ENCODE measurements around the gene PEMT.

Gene PEMT

DNA sequence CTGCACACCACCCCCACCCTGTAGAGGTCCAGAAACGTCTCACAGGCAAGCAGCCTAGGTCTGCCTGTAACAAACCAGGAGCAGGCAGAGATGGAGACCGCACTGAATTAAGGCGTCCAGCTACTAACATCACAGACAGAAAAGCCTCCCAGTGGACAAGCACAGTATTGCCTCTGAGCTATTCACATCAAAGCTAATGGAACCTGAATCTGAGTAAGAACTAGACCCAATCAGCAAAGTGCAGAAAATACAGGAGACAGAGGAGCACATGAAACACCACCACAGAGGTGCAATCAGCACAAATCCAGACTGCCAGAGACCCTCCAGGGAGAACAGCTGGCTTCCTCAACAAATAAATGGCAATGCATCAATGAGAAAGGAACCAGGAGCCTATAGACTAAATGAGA is 22.2 kb upstream of the PEMT start:
- peak; percentile 66 for DNase-seq

DNA sequence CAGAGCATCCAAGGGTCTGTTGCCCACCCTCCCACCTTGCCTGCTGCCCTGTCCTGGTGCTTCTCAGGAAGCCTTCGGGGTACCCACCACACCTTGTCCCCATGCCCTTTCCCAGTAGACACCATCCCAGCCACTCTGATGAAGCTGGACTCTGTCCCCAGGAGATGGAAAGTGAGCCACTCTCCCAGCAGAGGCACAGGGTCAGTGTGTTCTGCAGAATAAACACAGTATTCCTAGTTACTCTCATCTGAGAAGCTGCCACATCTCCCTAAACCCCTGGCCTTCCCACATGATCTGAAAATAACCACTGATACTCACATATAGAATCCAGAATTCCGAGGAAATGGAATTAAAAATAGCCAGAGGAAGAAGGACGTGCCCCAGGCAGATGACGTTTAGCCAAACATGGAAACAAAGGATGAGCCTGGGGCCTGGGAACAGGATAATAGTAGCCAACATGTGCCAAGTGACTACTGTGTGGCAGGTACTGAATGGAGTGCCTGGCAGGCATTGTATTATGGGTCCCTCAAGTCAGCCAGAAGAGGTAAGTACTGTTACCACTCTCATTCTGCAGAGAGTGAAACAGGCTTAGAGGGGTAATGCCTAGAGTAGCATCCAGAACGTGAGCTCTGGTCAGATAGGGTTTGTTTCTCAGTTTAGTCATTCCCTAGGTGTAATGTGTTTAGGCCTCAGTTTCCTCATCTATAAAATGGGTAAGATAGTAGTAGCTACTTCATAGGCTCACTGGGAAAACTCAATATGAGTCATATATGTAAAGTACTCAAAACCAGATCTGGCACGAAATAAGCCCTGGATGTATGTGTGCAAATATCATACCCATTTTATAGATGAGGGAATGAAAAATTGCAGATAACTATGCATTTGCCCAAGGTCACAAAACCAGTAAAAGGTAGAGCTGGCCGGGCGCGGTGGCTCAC is 20.8 kb upstream of the PEMT start:
- H3F3A ChIP-seq (ENCODE audit: insufficient read depth, low read length): no peaks in the 10 kb centered on the region

More for the DNA sequence above, 22.2 kb upstream of the PEMT start:
- Histone ChIP-seq H4K20me1 (ENCODE audit: insufficient read depth, low read length) (no peaks in the 10 kb centered on the region), H3K4me2 (ENCODE audit: low read depth, low read length) (no peak overlapping the region), H3K4me3 (ENCODE audit: low read length) (no peak overlapping the region), H3K9ac (ENCODE audit: low read length) (no peak overlapping the region), H3K9me3 (replicated peaks; ENCODE audit: insufficient read depth, low read length) (no peaks in the 10 kb centered on the region), H3K27me3 (replicated peaks; ENCODE audit: insufficient read depth, low read length) (no peaks in the 10 kb centered on the region), H3K36me3 (replicated peaks; ENCODE audit: insufficient read depth, low read length) (no peaks in the 10 kb centered on the region), H2AFZ (ENCODE audit: low read length) (peak overlapping the region; percentile 35; the same call in 1 of the 2 replicates), H3F3A (ENCODE audit: insufficient read depth, low read length) (no peaks in the 10 kb centered on the region), H3K4me1 (ENCODE audit: low read length) (no peaks in the 10 kb centered on the region), H3K79me2 (ENCODE audit: low read length) (no peaks in the 10 kb centered on the region), H3K9me2 (replicated peaks; ENCODE audit: insufficient read depth, low read length) (no peaks in the 10 kb centered on the region), H3K27ac (ENCODE audit: low read length) (no peak overlapping the region)
- TF ChIP-seq, protein P1, sequence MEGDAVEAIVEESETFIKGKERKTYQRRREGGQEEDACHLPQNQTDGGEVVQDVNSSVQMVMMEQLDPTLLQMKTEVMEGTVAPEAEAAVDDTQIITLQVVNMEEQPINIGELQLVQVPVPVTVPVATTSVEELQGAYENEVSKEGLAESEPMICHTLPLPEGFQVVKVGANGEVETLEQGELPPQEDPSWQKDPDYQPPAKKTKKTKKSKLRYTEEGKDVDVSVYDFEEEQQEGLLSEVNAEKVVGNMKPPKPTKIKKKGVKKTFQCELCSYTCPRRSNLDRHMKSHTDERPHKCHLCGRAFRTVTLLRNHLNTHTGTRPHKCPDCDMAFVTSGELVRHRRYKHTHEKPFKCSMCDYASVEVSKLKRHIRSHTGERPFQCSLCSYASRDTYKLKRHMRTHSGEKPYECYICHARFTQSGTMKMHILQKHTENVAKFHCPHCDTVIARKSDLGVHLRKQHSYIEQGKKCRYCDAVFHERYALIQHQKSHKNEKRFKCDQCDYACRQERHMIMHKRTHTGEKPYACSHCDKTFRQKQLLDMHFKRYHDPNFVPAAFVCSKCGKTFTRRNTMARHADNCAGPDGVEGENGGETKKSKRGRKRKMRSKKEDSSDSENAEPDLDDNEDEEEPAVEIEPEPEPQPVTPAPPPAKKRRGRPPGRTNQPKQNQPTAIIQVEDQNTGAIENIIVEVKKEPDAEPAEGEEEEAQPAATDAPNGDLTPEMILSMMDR (IDR thresholded peaks at IDR 0.05; ENCODE audit: low read length): peak; percentile 75
- TF ChIP-seq EZH2phosphoT487 (IDR thresholded peaks at IDR 0.05; ENCODE audit: low read length): no peak

DNA sequence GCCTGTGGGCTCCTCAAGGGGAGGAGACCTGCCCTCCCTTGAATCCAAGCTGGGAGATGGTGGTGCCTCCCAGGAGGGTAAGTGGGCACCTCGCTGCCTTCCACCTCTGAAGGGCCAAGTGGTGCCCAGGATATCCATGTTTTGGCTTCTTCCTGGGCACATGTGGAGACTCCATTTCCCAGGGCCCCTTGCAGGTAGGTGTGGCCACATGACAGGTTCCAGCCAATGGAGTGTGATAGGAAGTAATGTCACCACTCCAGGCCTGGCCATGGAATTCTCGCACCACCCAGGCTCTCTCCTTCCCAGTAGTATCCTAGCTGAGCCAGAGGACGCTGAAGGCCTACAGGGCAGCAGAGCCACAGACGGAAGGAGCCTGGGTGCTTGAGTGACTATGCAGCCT is 17.6 kb upstream of the PEMT start:
- DNase-seq: no peak
- Histone ChIP-seq H3F3A (ENCODE audit: insufficient read depth, low read length) (no peaks in the 10 kb centered on the region), H3K9ac (ENCODE audit: low read length) (no peak overlapping the region), H4K20me1 (ENCODE audit: insufficient read depth, low read length) (no peaks in the 10 kb centered on the region), H3K9me2 (replicated peaks; ENCODE audit: insufficient read depth, low read length) (no peaks in the 10 kb centered on the region), H3K27me3 (replicated peaks; ENCODE audit: insufficient read depth, low read length) (no peaks in the 10 kb centered on the region), H3K36me3 (replicated peaks; ENCODE audit: insufficient read depth, low read length) (no peaks in the 10 kb centered on the region), H3K4me2 (ENCODE audit: low read depth, low read length) (no peak overlapping the region), H2AFZ (ENCODE audit: low read length) (no peak overlapping the region), H3K4me3 (ENCODE audit: low read length) (no peak overlapping the region), H3K27ac (ENCODE audit: low read length) (no peak overlapping the region), H3K79me2 (ENCODE audit: low read length) (no peaks in the 10 kb centered on the region), H3K4me1 (ENCODE audit: low read length) (no peaks in the 10 kb centered on the region), H3K9me3 (replicated peaks; ENCODE audit: insufficient read depth, low read length) (no peaks in the 10 kb centered on the region)
- TF ChIP-seq EZH2 (optimal IDR thresholded peaks at IDR 0.05; ENCODE audit: low read depth, low read length) (no peak), EZH2phosphoT487 (IDR thresholded peaks at IDR 0.05; ENCODE audit: low read length) (no peak)
- TF ChIP-seq, protein P1 (IDR thresholded peaks at IDR 0.05; ENCODE audit: low read length): no peak

More for the DNA sequence above, 20.8 kb upstream of the PEMT start:
- H3K4me3 ChIP-seq (ENCODE audit: low read length): no peak overlapping the region
- H3K79me2 ChIP-seq (ENCODE audit: low read length): no peaks in the 10 kb centered on the region
- H3K36me3 ChIP-seq (replicated peaks; ENCODE audit: insufficient read depth, low read length): no peaks in the 10 kb centered on the region
- no peaks in the 10 kb centered on the region for H3K27me3 ChIP-seq (replicated peaks; ENCODE audit: insufficient read depth, low read length)
- H3K9ac ChIP-seq (ENCODE audit: low read length): no peak overlapping the region
- H4K20me1 ChIP-seq (ENCODE audit: insufficient read depth, low read length): no peaks in the 10 kb centered on the region
- no peak overlapping the region for H2AFZ ChIP-seq (ENCODE audit: low read length)
- no peaks in the 10 kb centered on the region for H3K9me2 ChIP-seq (replicated peaks; ENCODE audit: insufficient read depth, low read length)
- no peak for DNase-seq
- H3K4me2 ChIP-seq (ENCODE audit: low read depth, low read length): no peak overlapping the region
- TF ChIP-seq, protein P1 (IDR thresholded peaks at IDR 0.05; ENCODE audit: low read length): no peak
- no peak for TF ChIP-seq EZH2 (optimal IDR thresholded peaks at IDR 0.05; ENCODE audit: low read depth, low read length)
- H3K4me1 ChIP-seq (ENCODE audit: low read length): no peaks in the 10 kb centered on the region
- no peaks in the 10 kb centered on the region for H3K9me3 ChIP-seq (replicated peaks; ENCODE audit: insufficient read depth, low read length)
- no peak overlapping the region for H3K27ac ChIP-seq (ENCODE audit: low read length)

Data from MM.1S (cell line).